ENCODE results near the gene MAPK7. TPM values are rescaled to one million over a fixed set of nuclear protein-coding genes. Genes with fewer than 3 reads are reported as not detected.

MAPK7 gene
- total RNA-seq, 4 donors from 2014 or later: 34.9 to 95.7 (median 61.1) TPM

GRCh38 chr17:19341211-19341631 lies 37.1 kb upstream of the MAPK7 start:
- DNase-seq (ENCODE audit: low spot score in 2 of 2): peak in 1 of 2 donors; percentile 53
- intact Hi-C loops (cut with DNase I; ENCODE audit: low total_unique reads): no loop called here
- no peak for TF ChIP-seq POLR2A (IDR thresholded peaks at IDR 0.05)
- no peak overlapping the region for H3K4me3 ChIP-seq (ENCODE audit: low read depth, poor library complexity, severe bottlenecking)
- 70 to 82% methylated on average over 7 of the region's 7 CpGs for WGBS, 2 donors

- no peak overlapping the region for H3K4me3 ChIP-seq (ENCODE audit: low read depth, poor library complexity, severe bottlenecking)
- WGBS, 2 donors: 45 to 50% methylated on average over 20 of the region's 20 CpGs
- TF ChIP-seq POLR2A (IDR thresholded peaks at IDR 0.05): no peak
- TF ChIP-seq CTCF (IDR thresholded peaks at IDR 0.05): no peak
- intact Hi-C loops (cut with DNase I; ENCODE audit: low total_unique reads): no loop called here
- no peak for DNase-seq (ENCODE audit: low spot score in 2 of 2)
Measured at GRCh38 chr17:19341641-19342610, 36.4 kb upstream of the MAPK7 start.

GRCh38 chr17:19342611-19343255 lies 35.6 kb upstream of the MAPK7 start:
- no peak overlapping the region for H3K4me3 ChIP-seq (ENCODE audit: low read depth, poor library complexity, severe bottlenecking)
- 59% methylated on average over 7 of the region's 7 CpGs for WGBS, 2 donors
- TF ChIP-seq POLR2A (IDR thresholded peaks at IDR 0.05) (no peak), CTCF (IDR thresholded peaks at IDR 0.05) (no peak)
- intact Hi-C loops (cut with DNase I; ENCODE audit: low total_unique reads): no loop called here
- DNase-seq (ENCODE audit: low spot score in 2 of 2): no peak

GRCh38 chr17:19343256-19343630 lies 35.1 kb upstream of the MAPK7 start:
- WGBS, 2 donors: 83 to 86% methylated on average over 7 of the region's 7 CpGs
- TF ChIP-seq POLR2A (IDR thresholded peaks at IDR 0.05) (no peak), CTCF (IDR thresholded peaks at IDR 0.05) (no peak)
- intact Hi-C loops (cut with DNase I; ENCODE audit: low total_unique reads): no loop called here
- DNase-seq (ENCODE audit: low spot score in 2 of 2): no peak
- H3K4me3 ChIP-seq (ENCODE audit: low read depth, poor library complexity, severe bottlenecking): no peak overlapping the region

GRCh38 chr17:19343671-19344151 lies 34.6 kb upstream of the MAPK7 start:
- DNase-seq (ENCODE audit: low spot score in 2 of 2): no peak
- 77 to 85% methylated on average over 2 to 13 of the region's 13 CpGs for WGBS, 2 donors
- TF ChIP-seq CTCF (IDR thresholded peaks at IDR 0.05) (no peak), POLR2A (IDR thresholded peaks at IDR 0.05) (no peak)
- intact Hi-C loops (cut with DNase I; ENCODE audit: low total_unique reads): no loop called here
- H3K4me3 ChIP-seq (ENCODE audit: low read depth, poor library complexity, severe bottlenecking): no peak overlapping the region

Measured in lower leg skin (tissue), 4 donors.